Measurements from ENCODE around the gene LAMP5.

- TF ChIP-seq EZH2phosphoT487 (IDR thresholded peaks at IDR 0.05): no peak
- TF ChIP-seq CTCF (IDR thresholded peaks at IDR 0.05): no peak
- TF ChIP-seq EZH2 (IDR thresholded peaks at IDR 0.05): no peak
Measured at GRCh38 chr20:9492067-9492466, 22.3 kb upstream of the LAMP5 start.
